GM21360 (cell line): ENCODE measurements around the gene SLC12A8.

Source experiments
- ATAC-seq: cut with Tn5 transposase; IDR thresholded peaks from one replicate; pipeline ENCODE4 v1.9.1; 2021; ENCODE audit warnings: mild to moderate bottlenecking, moderate library complexity; ENCODE audit not compliant: unreplicated experiment

The SLC12A8 gene, protein sequence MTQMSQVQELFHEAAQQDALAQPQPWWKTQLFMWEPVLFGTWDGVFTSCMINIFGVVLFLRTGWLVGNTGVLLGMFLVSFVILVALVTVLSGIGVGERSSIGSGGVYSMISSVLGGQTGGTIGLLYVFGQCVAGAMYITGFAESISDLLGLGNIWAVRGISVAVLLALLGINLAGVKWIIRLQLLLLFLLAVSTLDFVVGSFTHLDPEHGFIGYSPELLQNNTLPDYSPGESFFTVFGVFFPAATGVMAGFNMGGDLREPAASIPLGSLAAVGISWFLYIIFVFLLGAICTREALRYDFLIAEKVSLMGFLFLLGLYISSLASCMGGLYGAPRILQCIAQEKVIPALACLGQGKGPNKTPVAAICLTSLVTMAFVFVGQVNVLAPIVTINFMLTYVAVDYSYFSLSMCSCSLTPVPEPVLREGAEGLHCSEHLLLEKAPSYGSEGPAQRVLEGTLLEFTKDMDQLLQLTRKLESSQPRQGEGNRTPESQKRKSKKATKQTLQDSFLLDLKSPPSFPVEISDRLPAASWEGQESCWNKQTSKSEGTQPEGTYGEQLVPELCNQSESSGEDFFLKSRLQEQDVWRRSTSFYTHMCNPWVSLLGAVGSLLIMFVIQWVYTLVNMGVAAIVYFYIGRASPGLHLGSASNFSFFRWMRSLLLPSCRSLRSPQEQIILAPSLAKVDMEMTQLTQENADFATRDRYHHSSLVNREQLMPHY

GRCh38 chr3:125212509-125213363 lies at the start of gene SLC12A8:
SLC12A8 (minus strand) TSS chr3:125212748; CDS start chr3:125211349, 1,399 bp downstream.
- ATAC-seq: no peak

DNA sequence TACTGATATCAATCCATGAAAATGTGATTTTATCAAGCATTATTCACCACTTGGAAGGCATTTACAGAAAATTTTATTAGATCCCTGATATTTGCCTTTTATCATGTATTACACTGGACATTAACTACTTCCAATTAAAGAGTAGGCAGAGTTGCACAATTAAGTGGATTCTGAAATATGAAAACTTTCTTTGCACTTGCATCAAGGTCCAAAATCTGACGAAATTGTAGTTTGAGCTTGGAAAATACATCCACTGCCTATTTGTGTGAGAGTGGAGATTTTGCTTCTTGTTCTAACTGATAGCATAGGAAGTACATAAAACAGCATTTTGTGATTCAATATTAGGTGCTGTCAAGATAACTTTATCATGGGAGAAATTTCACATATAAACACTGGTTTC lies 49.6 kb upstream of the SLC12A8 start:
- ATAC-seq: no peak

DNA sequence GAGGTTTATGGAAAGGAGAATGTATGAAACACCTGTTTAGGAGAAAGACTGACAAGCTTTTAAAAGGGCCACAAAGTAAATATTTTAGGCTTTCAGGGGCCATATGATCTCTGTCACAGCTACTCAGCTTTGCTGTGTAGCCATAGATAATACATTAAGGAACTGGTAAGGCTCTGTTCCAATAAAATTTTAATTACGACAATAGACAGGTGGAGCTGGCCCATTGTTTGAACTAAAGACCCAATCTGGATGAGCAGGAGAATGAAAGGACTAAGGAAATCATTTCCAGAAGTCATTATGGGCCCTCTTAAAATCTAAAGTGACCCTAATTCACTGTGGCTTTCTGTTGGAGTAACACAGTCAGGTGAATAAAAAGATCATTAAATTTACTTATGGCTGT lies 48.5 kb upstream of the SLC12A8 start:
- no peak for ATAC-seq

DNA sequence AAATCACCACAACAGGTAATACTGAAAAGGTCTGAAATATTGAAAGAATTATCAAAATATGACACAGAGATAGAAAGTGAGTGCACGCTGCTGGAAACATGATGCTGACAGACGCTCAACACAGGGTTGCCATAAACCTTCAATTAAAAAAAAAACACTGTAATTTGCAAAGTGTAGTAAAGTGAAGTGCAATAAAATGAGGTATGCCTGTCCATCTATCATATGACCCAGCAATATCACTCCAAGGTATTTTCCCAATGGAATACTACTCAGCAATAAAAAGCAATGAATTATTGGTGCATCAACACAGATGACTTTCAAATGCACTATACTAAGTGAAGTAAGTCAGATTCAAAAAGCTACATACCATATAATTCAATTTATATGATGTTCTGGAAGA lies 47.6 kb upstream of the SLC12A8 start:
- no peak for ATAC-seq

DNA sequence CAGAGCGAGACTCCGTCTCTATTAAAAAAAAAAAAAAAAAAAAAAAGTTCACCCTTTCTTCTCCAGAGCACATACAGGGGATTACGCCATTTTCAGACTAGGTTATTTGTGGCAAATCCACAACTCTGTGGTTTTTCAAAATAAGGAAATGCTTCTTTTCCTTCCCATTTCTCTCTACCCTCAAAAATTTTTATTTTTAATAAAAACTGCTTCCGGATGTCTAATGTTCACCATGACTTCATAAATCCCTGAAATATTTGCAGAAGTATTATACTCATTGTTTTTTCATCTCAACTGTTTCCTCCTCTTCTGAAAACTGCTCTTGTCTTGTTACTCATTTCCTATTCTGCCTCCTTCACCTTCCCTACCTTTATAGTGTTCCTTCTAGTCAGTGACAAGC lies 45.0 kb upstream of the SLC12A8 start:
- ATAC-seq: no peak

DNA sequence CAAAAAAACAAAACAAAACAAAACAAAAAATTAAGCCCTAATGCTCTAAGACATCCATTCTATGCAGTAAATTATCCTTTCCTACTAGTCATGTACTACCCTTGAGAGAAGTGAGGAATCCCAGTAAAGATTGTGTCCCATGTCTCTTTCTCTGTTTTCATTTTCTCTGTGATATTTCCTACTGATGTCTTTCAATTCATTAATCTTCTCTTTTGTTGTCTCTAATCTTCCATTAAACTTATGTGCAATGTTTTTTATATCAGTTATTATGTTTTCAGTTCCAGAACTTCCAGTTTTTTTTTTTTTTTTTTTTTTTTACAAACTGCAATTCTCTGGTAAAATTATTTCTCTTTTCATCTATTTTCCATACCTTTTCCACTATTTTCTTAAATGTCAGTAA lies 44.1 kb upstream of the SLC12A8 start:
- no peak for ATAC-seq

DNA sequence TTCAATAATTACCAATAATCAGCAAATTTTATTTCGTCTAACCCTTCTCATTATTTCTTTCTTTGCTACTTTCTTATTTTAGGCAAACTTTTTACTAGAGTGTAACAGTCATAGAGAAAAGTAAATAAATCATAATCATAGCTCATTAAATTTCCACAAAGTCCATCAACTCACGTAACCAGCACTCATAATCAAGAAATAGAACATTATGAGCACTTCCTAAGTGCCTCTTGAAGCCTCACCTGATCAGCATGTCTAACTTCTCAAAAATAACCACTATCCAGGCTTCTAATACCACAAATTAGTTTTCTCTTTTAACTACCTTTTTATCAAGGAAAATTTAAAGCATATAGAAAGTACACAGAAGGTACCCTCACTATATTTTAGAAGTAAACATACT lies 38.4 kb upstream of the SLC12A8 start:
- no peak for ATAC-seq

- no peak for ATAC-seq
Measured at GRCh38 chr3:125246237-125246636, 33.7 kb upstream of the SLC12A8 start.

DNA sequence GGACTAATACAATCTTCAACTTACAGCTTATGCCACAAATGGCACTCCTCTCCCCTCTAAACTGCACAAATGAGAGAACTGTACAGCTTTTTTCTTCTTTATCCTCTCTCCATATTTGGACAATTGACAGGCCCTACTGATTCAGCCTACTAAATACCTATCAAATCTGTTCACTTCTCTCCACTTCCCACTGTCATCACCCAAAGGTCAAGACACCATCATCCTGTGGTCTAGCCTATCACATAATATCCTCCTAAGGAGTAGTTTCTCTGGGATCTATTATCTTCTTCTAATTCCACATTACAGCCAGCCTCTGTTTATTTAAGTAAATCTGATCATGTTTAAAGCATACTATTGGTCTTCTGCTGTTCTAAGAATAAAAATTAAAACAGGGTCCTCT lies 33.0 kb upstream of the SLC12A8 start:
- no peak for ATAC-seq

GRCh38 chr3:125240496-125240895 lies 27.9 kb upstream of the SLC12A8 start:
- no peak for ATAC-seq

DNA sequence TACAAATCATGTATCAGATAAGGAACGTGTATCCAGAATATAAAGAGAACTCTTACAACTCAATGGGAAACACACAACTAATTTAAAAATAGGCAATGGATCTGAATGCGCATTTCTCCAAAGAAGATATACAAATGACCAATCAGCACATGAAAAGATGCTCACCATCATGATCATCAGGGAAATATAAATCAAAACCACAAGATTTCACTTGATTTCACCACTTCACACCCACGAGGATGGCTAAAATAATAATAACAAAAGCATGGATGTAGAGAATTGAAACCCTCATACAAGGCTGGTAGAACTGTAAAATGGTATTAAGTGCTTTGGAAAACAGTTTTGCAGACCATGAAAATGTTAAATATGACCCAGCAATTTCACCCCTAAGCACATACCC lies 26.7 kb upstream of the SLC12A8 start:
- ATAC-seq: no peak

GRCh38 chr3:125238759-125239158 lies 26.2 kb upstream of the SLC12A8 start:
- no peak for ATAC-seq

DNA sequence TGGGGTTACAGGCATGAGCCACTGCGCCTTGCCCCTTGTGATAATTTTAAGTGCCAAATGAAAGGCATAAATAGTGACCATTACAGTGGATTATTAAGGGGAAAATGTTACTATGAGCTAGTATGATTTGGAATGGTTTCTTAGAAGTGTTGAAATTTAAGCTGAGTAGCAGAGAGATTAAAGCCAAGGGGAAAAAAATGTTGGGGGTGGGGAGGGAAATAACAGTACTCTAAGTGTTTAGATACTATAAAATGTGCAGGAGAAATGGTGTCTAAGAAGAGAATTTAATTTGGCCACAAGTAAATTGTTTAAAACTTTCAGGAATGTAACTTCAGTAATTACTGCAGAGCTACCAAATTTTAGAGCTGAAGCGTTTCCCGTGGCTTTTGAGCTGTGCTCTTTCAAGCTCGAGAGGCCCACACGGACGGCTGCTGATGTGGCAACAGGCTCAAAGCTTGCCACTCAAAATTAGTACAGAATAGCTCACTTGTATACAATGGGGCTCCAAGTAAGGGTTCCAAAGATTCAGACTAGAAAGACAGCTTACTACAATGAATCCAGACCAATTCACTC lies 23.9 kb upstream of the SLC12A8 start:
- no peak for ATAC-seq

GRCh38 chr3:125234831-125235230 lies 22.3 kb upstream of the SLC12A8 start:
- ATAC-seq: no peak

- ATAC-seq: no peak
Measured at GRCh38 chr3:125232401-125232800, 19.9 kb upstream of the SLC12A8 start.

GRCh38 chr3:125231895-125232294 lies 19.3 kb upstream of the SLC12A8 start:
- ATAC-seq: no peak

- no peak for ATAC-seq
Measured at GRCh38 chr3:125229707-125230106, 17.2 kb upstream of the SLC12A8 start.

GRCh38 chr3:125229168-125229567 lies 16.6 kb upstream of the SLC12A8 start:
- ATAC-seq: no peak

GRCh38 chr3:125221831-125222230 lies 9.3 kb upstream of the SLC12A8 start:
- ATAC-seq: no peak

DNA sequence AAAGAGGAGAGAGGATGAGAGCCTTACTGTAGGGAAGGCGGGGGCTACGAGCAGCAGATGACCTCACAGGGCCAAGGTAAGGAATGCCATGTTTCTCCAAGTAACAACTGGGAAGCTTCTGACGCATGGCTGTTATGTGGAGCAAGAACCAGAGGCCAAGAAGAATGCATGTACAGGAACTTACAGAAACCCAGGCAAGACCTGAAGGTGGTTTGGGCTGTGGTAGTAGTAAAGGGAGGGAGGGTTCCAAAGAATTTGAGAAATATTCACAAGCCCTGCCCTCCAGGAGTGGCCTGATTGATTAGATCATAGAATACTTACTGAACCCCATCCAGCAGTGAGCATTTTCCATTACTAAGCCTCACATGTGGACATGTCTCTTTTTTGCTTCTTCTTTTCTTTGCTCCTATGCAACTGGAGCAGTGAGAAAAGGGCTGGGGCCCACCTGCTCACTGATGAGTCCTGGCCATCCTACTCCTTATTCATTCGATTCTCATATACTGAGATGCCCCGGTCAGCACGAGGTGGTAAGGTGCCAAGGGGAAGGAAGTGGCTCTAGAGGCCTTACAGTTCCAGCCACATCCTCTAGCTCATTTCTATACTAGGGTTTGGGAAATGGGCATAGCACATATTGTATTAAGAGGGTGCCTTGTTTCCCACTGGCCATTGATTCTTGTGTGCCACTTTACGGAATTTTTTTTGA lies 8.3 kb upstream of the SLC12A8 start:
- ATAC-seq: no peak
